GM12878 (cell line): ENCODE data around the gene FGGY. TPM values are rescaled to one million over a fixed set of nuclear protein-coding genes. Genes with fewer than 3 reads are reported as not detected.

Source experiments
- ATAC-seq: fragments of 200-7000 bp; cut with Tn5 transposase; 3 replicates; pipeline ENCODE4 v1.9.1; 2020; ENCODE audit warnings: mild to moderate bottlenecking, moderate library complexity
- BruUV-seq: library from RNA; stranded (reverse); fragments of 400-500 nt; replicated peaks from 2 replicates; lab custom pipeline; 2021; lab: Mats Ljungman, UMichigan
- CTCF ChIA-PET: fragments of 300-600 bp; sonication (Branson Sonifier 250); formaldehyde crosslinking; extraction: SDS; loops from one replicate; lab custom pipeline; 2021; ENCODE audit warnings: inconsistent platforms; lab: Yijun Ruan, JAX
- POLR2A ChIA-PET: fragments of 350-600 bp; formaldehyde crosslinking; extraction: SDS; loops from one replicate; lab custom pipeline; 2021; ENCODE audit warnings: inconsistent platforms; lab: Charles Lee
- RAD21 ChIA-PET: fragments of 300-600 bp; sonication (Branson Sonifier 250); formaldehyde crosslinking; loops from one replicate; lab custom pipeline; 2023; ENCODE audit warnings: antibody characterized with exemption; ENCODE audit not compliant: unreplicated experiment; lab: Charles Lee
- SMC1A ChIA-PET: fragments of 300-600 bp; sonication (Branson Sonifier 250); formaldehyde crosslinking; loops from one replicate; lab custom pipeline; 2023; ENCODE audit not compliant: unreplicated experiment, uncharacterized antibody; lab: Charles Lee
- DNase-seq: peaks from one replicate; pipeline ENCODE4 v3.0.0-alpha.2; 2011; ENCODE audit warnings: low read depth, low spot score
- FAIRE-seq: peaks from 3 replicates; lab custom pipeline; 2011; peaks lifted over from hg19 to GRCh38; lab: Jason Lieb, UNC
- H2AFZ ChIP-seq: 2 replicates; pipeline ENCODE4 v1.6.0; 2011; ENCODE audit warnings: low read depth, low read length, control low read depth; ENCODE audit not compliant: control insufficient read depth
- H3K27ac ChIP-seq: 2 replicates; pipeline ENCODE4 v1.5.1; 2011; ENCODE audit warnings: control low read depth; ENCODE audit not compliant: control insufficient read depth, insufficient read depth
- H3K27me3 ChIP-seq, 2 experiments: replicated peaks in 1 of 2; 2 replicates each; pipeline versions ENCODE4 v1.6.0 to v1.6.1; 2011; ENCODE audit warnings: low read length in 1 of 2; ENCODE audit not compliant: control insufficient read depth in 2 of 2, insufficient read depth in 2 of 2
- H3K36me3 ChIP-seq, 2 experiments: 2 replicates each; pipeline ENCODE4 v1.5.1; 2011; ENCODE audit warnings: low read length in 1 of 2; ENCODE audit not compliant: control insufficient read depth in 2 of 2, insufficient read depth in 2 of 2
- H3K4me1 ChIP-seq: 2 replicates; pipeline ENCODE4 v1.6.1; 2011; ENCODE audit warnings: mild to moderate bottlenecking, low read length, moderate library complexity, mixed read lengths; ENCODE audit not compliant: control insufficient read depth, insufficient read depth
- H3K4me2 ChIP-seq: 2 replicates; pipeline ENCODE4 v1.6.0; 2011; ENCODE audit warnings: control low read depth; ENCODE audit not compliant: control insufficient read depth, insufficient read depth
- H3K4me3 ChIP-seq: fragments of 200-600 bp; sonication (generic); 2 replicates; pipeline ENCODE4 v1.5.1; 2016
- H3K79me2 ChIP-seq: 2 replicates; pipeline ENCODE4 v1.6.0; 2011; ENCODE audit warnings: low read length; ENCODE audit not compliant: control insufficient read depth, insufficient read depth
- H3K9ac ChIP-seq: 2 replicates; pipeline ENCODE4 v1.8.0; 2011; ENCODE audit warnings: low read length, control low read depth, mixed read lengths; ENCODE audit not compliant: control insufficient read depth, insufficient read depth
- H3K9me3 ChIP-seq: replicated peaks from 3 replicates; pipeline ENCODE4 v1.5.1; 2011; ENCODE audit warnings: mild to moderate bottlenecking, low read length; ENCODE audit not compliant: control insufficient read depth, insufficient read depth
- H4K20me1 ChIP-seq: 2 replicates; pipeline ENCODE4 v1.6.0; 2011; ENCODE audit not compliant: control insufficient read depth, insufficient read depth
- ATF7 ChIP-seq: fragments of 450-650 bp; IDR thresholded peaks from 2 replicates; pipeline ENCODE4 v1.6.1; 2016; ENCODE audit warnings: low read depth, mild to moderate bottlenecking
- NFIC ChIP-seq: IDR thresholded peaks from 2 replicates; pipeline ENCODE4 v1.6.1; 2012; ENCODE audit warnings: low read depth, mild to moderate bottlenecking, inconsistent platforms, low read length, moderate library complexity
- TCF7 ChIP-seq: IDR thresholded peaks from 2 replicates; pipeline ENCODE4 v1.6.1; 2014; ENCODE audit warnings: antibody characterized with exemption, borderline replicate concordance
- ZBTB4 ChIP-seq: fragments of 450-650 bp; formaldehyde crosslinking; IDR thresholded peaks from 2 replicates; pipeline ENCODE4 v1.4.0; 2022; ENCODE audit warnings: mild to moderate bottlenecking, moderate library complexity
- in situ Hi-C: fragments of 300-500 bp; cut with MboI; formaldehyde crosslinking; loops from 9 replicates; pipeline ENCODE4 v1.14.3; 2018; ENCODE audit warnings: mixed read lengths
- intact Hi-C: fragments of 100-400 bp; cut with micrococcal nuclease; formaldehyde crosslinking; loops from one replicate; pipeline ENCODE4 v1.14.2; 2022; ENCODE audit not compliant: unreplicated experiment
- polyA plus RNA-seq, 11 experiments: library from polyadenylated mRNA; depleted of rRNA in 4 of 11; unstranded in 6 of 11; stranded (reverse) in 5 of 11; fragments of >200 nt; fragmentation: Nextera tagmentation in 4 of 11; fragmentation: Illumina TruSeq in 1 of 11; extraction: Ambion mirVana in 4 of 11; extraction: Trizol in 1 of 11; gene quantifications; 1 replicate in 1 of 11; 2 replicates in 10 of 11; pipeline versions ENCODE4 v1.2.1 to v1.2.3, GENCODE V29; 2011 to 2016; ENCODE audit warnings: inconsistent platforms in 2 of 11, missing spikeins in 2 of 11, low read depth in 1 of 11
- total RNA-seq, 4 experiments: library from RNA; depleted of rRNA in 3 of 4; stranded (reverse); fragments of >200 nt in 3 of 4; fragmentation: Illumina TruSeq in 1 of 4; extraction: Trizol in 1 of 4; gene quantifications; 2 replicates each; pipeline versions ENCODE4 v1.2.1 to v1.2.3, GENCODE V29; 2013 to 2021

FGGY gene
- total and polyA plus RNA-seq, 10 of the 15 experiments (the other 5 are each of a cell fraction or from before 2014, with no cell fraction given), result 6.2 to 11.9 (median 7.5) TPM

- intact Hi-C loops, result no loop called here
- SMC1A ChIA-PET, result interaction anchor here (1.9 to 2.3 kb wide), 2 partner anchors 9 to 11 kb away, joined by 4 to 6 read pairs; no protein-coding TSS in a partner anchor
Measured at GRCh38 chr1:59305188-59305587, 8.3 kb downstream of the FGGY start.

More at GRCh38 chr1:59305188-59305587, 8.3 kb downstream of the FGGY start:
- Histone ChIP-seq H3K9me3 (peaks cover 1% of the 10 kb centered on the region; the same call in 2 of the 3 replicates), H2AFZ (no peak overlapping the region), H3K4me2 (no peak overlapping the region), H3K9ac (no peak overlapping the region), H3K79me2 (no peaks in the 10 kb centered on the region), H3K27ac (no peak overlapping the region), H4K20me1 (no peaks in the 10 kb centered on the region), H3K4me3 (no peak overlapping the region), H3K4me1 (no peaks in the 10 kb centered on the region), H3K36me3 (no peaks in the 10 kb centered on the region), H3K27me3 (no peaks in the 10 kb centered on the region)
- BruUV-seq, result no TSS peak
- TF ChIP-seq ZBTB4 (CRISPR knock-in tag), result no peak
- no peak for TF ChIP-seq NFIC
- TF ChIP-seq ATF7, result no peak
- TF ChIP-seq TCF7, result no peak
- ChIA-PET POLR2A (interaction anchor here (1.0 to 1.2 kb wide), 2 partner anchors 9 to 11 kb away, joined by 3 read pairs; no protein-coding TSS in a partner anchor), CTCF (no interaction called here), RAD21 (no interaction called here)
- DNase-seq (no peak), FAIRE-seq (no peak), ATAC-seq (no peak)
- in situ Hi-C loops, result no loop called here
